Sigmoid colon (tissue), 7 donors: ENCODE measurements around the gene GINS2. TPM values are rescaled to one million over a fixed set of nuclear protein-coding genes. Genes with fewer than 3 reads are reported as not detected.

Source experiments
- DNase-seq: peaks from one replicate; pipeline ENCODE4 v3.0.0-alpha.2; 2019
- H3K27ac ChIP-seq, 4 donors: fragments of 200-600 bp; sonication (generic); one replicate each; pipeline ENCODE4 v1.5.1; 2016 to 2019; ENCODE audit warnings: mild to moderate bottlenecking in 1 of 4
- H3K27me3 ChIP-seq, 3 donors: fragments of 200-600 bp; sonication (generic); one replicate each; pipeline ENCODE4 v1.5.1; 2019; ENCODE audit warnings: mild to moderate bottlenecking in 1 of 3
- H3K36me3 ChIP-seq, 4 donors: fragments of 200-600 bp; sonication (generic); one replicate each; pipeline ENCODE4 v1.5.1; 2016 to 2019
- H3K4me1 ChIP-seq, 4 donors: fragments of 200-600 bp; sonication (generic); one replicate each; pipeline ENCODE4 v1.5.1; 2017 to 2019
- H3K4me3 ChIP-seq, 4 donors: fragments of 200-600 bp; sonication (generic); one replicate each; pipeline ENCODE4 v1.5.1; 2017 to 2019; ENCODE audit warnings: mild to moderate bottlenecking in 2 of 4, moderate library complexity in 1 of 4
- H3K9me3 ChIP-seq, 4 donors: fragments of 200-600 bp in 3 of 4; sonication (generic) in 3 of 4; one replicate each; pipeline versions ENCODE4 v1.5.1 to v1.6.1; 2013 to 2019
- EP300 ChIP-seq, 4 donors: sonication (generic); formaldehyde crosslinking; IDR thresholded peaks; one replicate each; pipeline ENCODE4 v1.6.1; 2017; ENCODE audit warnings: antibody characterized with exemption in 4 of 4
- POLR2A ChIP-seq, 2 donors: fragments of 450-650 bp; IDR thresholded peaks; one replicate each; pipeline ENCODE4 v1.6.1; 2016; ENCODE audit warnings: antibody characterized with exemption in 2 of 2, mild to moderate bottlenecking in 2 of 2, moderate library complexity in 2 of 2
- POLR2AphosphoS5 ChIP-seq, 4 donors: sonication (generic); formaldehyde crosslinking; IDR thresholded peaks; one replicate each; pipeline ENCODE4 v1.6.1; 2017; ENCODE audit warnings: antibody characterized with exemption in 4 of 4
- WGBS, 2 donors: extraction: QIAGEN DNeasy Blood & Tissue Kit; methylation state at CpG; one replicate each; pipeline ENCODE4 v1.1.7; 2013; 5-methylcytosine and 5-hydroxymethylcytosine counted together
- intact Hi-C: fragments of 100-400 bp; cut with DNase I; formaldehyde crosslinking; loops from one replicate; pipeline ENCODE4 v1.15.1; 2023
- polyA plus RNA-seq, 3 donors: library from polyadenylated mRNA; stranded (reverse); fragments of 200-250 nt; gene quantifications; one replicate each; pipeline ENCODE4 v1.2.3, GENCODE V29; 2013
- total RNA-seq, 4 donors: library from RNA; depleted of rRNA; stranded (reverse); fragments of >200 nt; gene quantifications; one replicate each; pipeline ENCODE4 v1.1.0, GENCODE V29; 2016
- TF ChIP-seq, protein P1 (sequence below), 4 experiments: fragments of 450-650 bp in 3 of 4; fragments of 200-600 bp in 1 of 4; IDR thresholded peaks; one replicate each; pipeline ENCODE4 v1.5.1; 2016 to 2019; ENCODE audit warnings: antibody characterized with exemption in 4 of 4, mild to moderate bottlenecking in 3 of 4, moderate library complexity in 2 of 4
- donor health status: healthy with polysubstance abuse.
- donor health status: Bipolar disorder and iron deficiency.
- donor health status: healthy.

The GINS2 gene
- total and polyA plus RNA-seq, 7 donors = 0.16 to 9.6 (median 1.2) TPM; not detected in 1

- no peak overlapping the region for H3K27ac ChIP-seq
- no peak overlapping the region for H3K4me3 ChIP-seq
- no peak for TF ChIP-seq EP300 (IDR thresholded peaks at IDR 0.05)
- TF ChIP-seq POLR2A (IDR thresholded peaks at IDR 0.05) = no peak
- TF ChIP-seq POLR2AphosphoS5 (IDR thresholded peaks at IDR 0.05) = no peak
- TF ChIP-seq, protein P1, sequence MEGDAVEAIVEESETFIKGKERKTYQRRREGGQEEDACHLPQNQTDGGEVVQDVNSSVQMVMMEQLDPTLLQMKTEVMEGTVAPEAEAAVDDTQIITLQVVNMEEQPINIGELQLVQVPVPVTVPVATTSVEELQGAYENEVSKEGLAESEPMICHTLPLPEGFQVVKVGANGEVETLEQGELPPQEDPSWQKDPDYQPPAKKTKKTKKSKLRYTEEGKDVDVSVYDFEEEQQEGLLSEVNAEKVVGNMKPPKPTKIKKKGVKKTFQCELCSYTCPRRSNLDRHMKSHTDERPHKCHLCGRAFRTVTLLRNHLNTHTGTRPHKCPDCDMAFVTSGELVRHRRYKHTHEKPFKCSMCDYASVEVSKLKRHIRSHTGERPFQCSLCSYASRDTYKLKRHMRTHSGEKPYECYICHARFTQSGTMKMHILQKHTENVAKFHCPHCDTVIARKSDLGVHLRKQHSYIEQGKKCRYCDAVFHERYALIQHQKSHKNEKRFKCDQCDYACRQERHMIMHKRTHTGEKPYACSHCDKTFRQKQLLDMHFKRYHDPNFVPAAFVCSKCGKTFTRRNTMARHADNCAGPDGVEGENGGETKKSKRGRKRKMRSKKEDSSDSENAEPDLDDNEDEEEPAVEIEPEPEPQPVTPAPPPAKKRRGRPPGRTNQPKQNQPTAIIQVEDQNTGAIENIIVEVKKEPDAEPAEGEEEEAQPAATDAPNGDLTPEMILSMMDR (IDR thresholded peaks at IDR 0.05) = no peak
- H3K36me3 ChIP-seq = no peaks in the 10 kb centered on the region
- WGBS, 2 donors = 56 to 77% methylated on average over 10 of the region's 10 CpGs
- no peaks in the 10 kb centered on the region for H3K4me1 ChIP-seq
- H3K27me3 ChIP-seq = no peaks in the 10 kb centered on the region
- intact Hi-C loops = no loop called here
- no peak for DNase-seq
- no peaks in the 10 kb centered on the region for H3K9me3 ChIP-seq
Measured at GRCh38 chr16:85734311-85735017, 45.7 kb upstream of the GINS2 start.

GRCh38 chr16:85733839-85734170 lies 45.1 kb upstream of the GINS2 start:
- Histone ChIP-seq H3K36me3 (no peaks in the 10 kb centered on the region), H3K27ac (no peak overlapping the region), H3K4me1 (no peaks in the 10 kb centered on the region), H3K4me3 (no peak overlapping the region), H3K27me3 (no peaks in the 10 kb centered on the region), H3K9me3 (no peaks in the 10 kb centered on the region)
- whole genome bisulfite sequencing, 2 donors = 80 to 82% methylated on average over 11 of the region's 11 CpGs
- intact Hi-C loops = no loop called here
- no peak for DNase-seq
- TF ChIP-seq EP300 (IDR thresholded peaks at IDR 0.05) = no peak

GRCh38 chr16:85733155-85733838 lies 44.5 kb upstream of the GINS2 start:
- H3K27me3 ChIP-seq = no peaks in the 10 kb centered on the region
- no peak overlapping the region for H3K4me3 ChIP-seq
- 58 to 70% methylated on average over 13 of the region's 13 CpGs for WGBS, 2 donors
- no peak overlapping the region for H3K27ac ChIP-seq
- H3K36me3 ChIP-seq = no peaks in the 10 kb centered on the region
- no peaks in the 10 kb centered on the region for H3K9me3 ChIP-seq
- no peak for DNase-seq
- TF ChIP-seq, protein P1 (IDR thresholded peaks at IDR 0.05) = no peak
- TF ChIP-seq POLR2A (IDR thresholded peaks at IDR 0.05) (no peak), EP300 (IDR thresholded peaks at IDR 0.05) (no peak), POLR2AphosphoS5 (IDR thresholded peaks at IDR 0.05) (no peak)
- intact Hi-C loops = no loop called here
- H3K4me1 ChIP-seq = no peaks in the 10 kb centered on the region

- WGBS, 2 donors = 73 to 76% methylated on average over 5 of the region's 5 CpGs
- intact Hi-C loops = no loop called here
- no peak for DNase-seq
- TF ChIP-seq POLR2AphosphoS5 (IDR thresholded peaks at IDR 0.05) (no peak), EP300 (IDR thresholded peaks at IDR 0.05) (no peak), POLR2A (IDR thresholded peaks at IDR 0.05) (no peak)
- TF ChIP-seq, protein P1 (IDR thresholded peaks at IDR 0.05) = no peak
- no peaks in the 10 kb centered on the region for H3K27me3 ChIP-seq
- H3K4me1 ChIP-seq = no peaks in the 10 kb centered on the region
- H3K4me3 ChIP-seq = no peak overlapping the region
- no peak overlapping the region for H3K27ac ChIP-seq
- H3K9me3 ChIP-seq = no peaks in the 10 kb centered on the region
- no peaks in the 10 kb centered on the region for H3K36me3 ChIP-seq
Measured at GRCh38 chr16:85731179-85731578, 42.4 kb upstream of the GINS2 start.

GRCh38 chr16:85730186-85730465 lies 41.4 kb upstream of the GINS2 start:
- TF ChIP-seq, protein P1 (IDR thresholded peaks at IDR 0.05) = no peak
- TF ChIP-seq POLR2AphosphoS5 (IDR thresholded peaks at IDR 0.05) = no peak
- TF ChIP-seq EP300 (IDR thresholded peaks at IDR 0.05) = no peak
- TF ChIP-seq POLR2A (IDR thresholded peaks at IDR 0.05) = no peak
- WGBS, 2 donors = 80 to 83% methylated on average over 5 of the region's 5 CpGs
- H3K4me1 ChIP-seq = no peaks in the 10 kb centered on the region

More at GRCh38 chr16:85730186-85730465, 41.4 kb upstream of the GINS2 start:
- intact Hi-C loops = no loop called here
- Histone ChIP-seq H3K4me3 (no peak overlapping the region), H3K9me3 (no peaks in the 10 kb centered on the region), H3K36me3 (no peaks in the 10 kb centered on the region), H3K27ac (no peak overlapping the region), H3K27me3 (no peaks in the 10 kb centered on the region)
- DNase-seq = no peak
